Neural cell (in vitro differentiated cells): Measurements from ENCODE around the gene IQGAP2. TPM values are rescaled to one million over a fixed set of nuclear protein-coding genes. Genes with fewer than 3 reads are reported as not detected.

ENCODE experiments used
- H2AFZ ChIP-seq: fragments of 200-600, 300-800 bp; sonication (generic), shearing (Covaris generic); 2 replicates; pipeline ENCODE4 v1.6.0; 2014; ENCODE audit warnings: low read depth, mild to moderate bottlenecking, antibody characterized with exemption, low read length, moderate library complexity
- H3F3A ChIP-seq: fragments of 200-600 bp; shearing (Covaris generic); 2 replicates; pipeline ENCODE4 v1.6.1; 2016; ENCODE audit warnings: mild to moderate bottlenecking, moderate library complexity, mixed read lengths, antibody characterized with exemption, low read length; ENCODE audit not compliant: insufficient read depth, poor library complexity, severe bottlenecking
- H3K27ac ChIP-seq: fragments of 200-600, 300-800 bp; sonication (generic), shearing (Covaris generic); 2 replicates; pipeline ENCODE4 v1.5.1; 2014; ENCODE audit warnings: mild to moderate bottlenecking, low read length, moderate library complexity
- H3K27me3 ChIP-seq: fragments of 300-800, 200-600 bp; sonication (generic), shearing (Covaris generic); 2 replicates; pipeline ENCODE4 v1.6.0; 2014; ENCODE audit warnings: mild to moderate bottlenecking, low read depth, low read length, moderate library complexity; ENCODE audit not compliant: insufficient read depth
- H3K36me3 ChIP-seq: fragments of 300-800, 200-600 bp; sonication (generic), shearing (Covaris generic); 2 replicates; pipeline ENCODE4 v1.5.1; 2014; ENCODE audit warnings: mild to moderate bottlenecking, antibody characterized with exemption, low read length, moderate library complexity; ENCODE audit not compliant: insufficient read depth
- H3K4me2 ChIP-seq: fragments of 300-800, 200-600 bp; sonication (generic), shearing (Covaris generic); 2 replicates; pipeline ENCODE4 v1.6.0; 2014; ENCODE audit warnings: mild to moderate bottlenecking, low read length
- H3K4me3 ChIP-seq: fragments of 300-800, 200-600 bp; sonication (generic), shearing (Covaris generic); 2 replicates; pipeline ENCODE4 v1.5.1; 2014; ENCODE audit warnings: mild to moderate bottlenecking, low read length, moderate library complexity
- H3K79me2 ChIP-seq: fragments of 200-600 bp; shearing (Covaris generic); replicated peaks from 2 replicates; pipeline ENCODE4 v1.6.0; 2014; ENCODE audit warnings: mild to moderate bottlenecking, low read length, moderate library complexity; ENCODE audit not compliant: insufficient read depth
- H3K9ac ChIP-seq: fragments of 300-800, 200-600 bp; sonication (generic), shearing (Covaris generic); 2 replicates; pipeline ENCODE4 v1.6.1; 2016; ENCODE audit warnings: mild to moderate bottlenecking, low read length, mixed read lengths
- H3K9me2 ChIP-seq: fragments of 200-600 bp; shearing (Covaris generic); 2 replicates; pipeline ENCODE4 v1.6.1; 2016; ENCODE audit warnings: mild to moderate bottlenecking, low read length, mixed read lengths; ENCODE audit not compliant: insufficient read depth
- H3K9me3 ChIP-seq: fragments of 200-600, 300-800 bp; sonication (generic), shearing (Covaris generic); 2 replicates; pipeline ENCODE4 v1.6.1; 2016; ENCODE audit warnings: mild to moderate bottlenecking, mixed run types, low read length, moderate library complexity, mixed read lengths
- H4K20me1 ChIP-seq: fragments of 200-600 bp; shearing (Covaris generic); 2 replicates; pipeline ENCODE4 v1.6.1; 2016; ENCODE audit warnings: mild to moderate bottlenecking, mixed run types; ENCODE audit not compliant: insufficient read depth
- CTCF ChIP-seq: fragments of 450-650 bp; IDR thresholded peaks from 2 replicates; pipeline ENCODE4 v1.5.1; 2014; ENCODE audit warnings: antibody characterized with exemption, mild to moderate bottlenecking, moderate library complexity; ENCODE audit not compliant: poor library complexity, severe bottlenecking
- EP300 ChIP-seq: fragments of 450-650 bp; conservative IDR thresholded peaks from 2 replicates; pipeline ENCODE4 v1.6.1; 2014; ENCODE audit warnings: antibody characterized with exemption, mild to moderate bottlenecking, moderate library complexity; ENCODE audit not compliant: poor library complexity, severe bottlenecking
- EZH2 ChIP-seq: fragments of 200-600, 300-800 bp; shearing (Covaris generic), sonication (generic); IDR thresholded peaks from 2 replicates; pipeline ENCODE4 v1.6.1; 2014; ENCODE audit warnings: antibody characterized with exemption, low read length, borderline replicate concordance, mild to moderate bottlenecking; ENCODE audit not compliant: insufficient read depth, poor library complexity, severe bottlenecking
- MXI1 ChIP-seq: fragments of 450-650 bp; conservative IDR thresholded peaks from 2 replicates; pipeline ENCODE4 v1.6.1; 2014; ENCODE audit warnings: antibody characterized with exemption, mild to moderate bottlenecking; ENCODE audit not compliant: poor library complexity, severe bottlenecking
- POLR2AphosphoS5 ChIP-seq: IDR thresholded peaks from 2 replicates; pipeline ENCODE4 v1.6.1; 2012
- RAD21 ChIP-seq: fragments of 450-650 bp; conservative IDR thresholded peaks from 2 replicates; pipeline ENCODE4 v1.6.1; 2014; ENCODE audit warnings: antibody characterized with exemption, mild to moderate bottlenecking, moderate library complexity
- REST ChIP-seq: IDR thresholded peaks from 2 replicates; pipeline ENCODE4 v1.6.1; 2012; ENCODE audit warnings: borderline replicate concordance
- SMC3 ChIP-seq: fragments of 450-650 bp; conservative IDR thresholded peaks from 2 replicates; pipeline ENCODE4 v1.6.1; 2014; ENCODE audit warnings: antibody characterized with exemption, mild to moderate bottlenecking, moderate library complexity; ENCODE audit not compliant: poor library complexity
- TAF1 ChIP-seq: IDR thresholded peaks from 2 replicates; pipeline ENCODE4 v1.6.1; 2012; ENCODE audit warnings: low read depth
- polyA plus RNA-seq: library from polyadenylated mRNA; depleted of rRNA; stranded (reverse); fragments of >200 nt; gene quantifications from 2 replicates; pipeline ENCODE4 v1.2.3, GENCODE V29; 2014

Gene IQGAP2
- polyA plus RNA-seq, 1 donor from 2014 or later, result 5.2 TPM

GRCh38 chr5:76692651-76693050 lies 289.6 kb downstream of the IQGAP2 start:
- H3K79me2 ChIP-seq, result no peaks in the 10 kb centered on the region
- no peaks in the 10 kb centered on the region for H3K27me3 ChIP-seq
- no peak overlapping the region for H3K27ac ChIP-seq
- no peaks in the 10 kb centered on the region for H3K9me3 ChIP-seq
- TF ChIP-seq REST (no peak), TAF1 (no peak), CTCF (no peak), MXI1 (no peak), EP300 (no peak), RAD21 (no peak), EZH2 (no peak), SMC3 (no peak), POLR2AphosphoS5 (no peak)
- no peaks in the 10 kb centered on the region for H3K9me2 ChIP-seq
- H3K4me2 ChIP-seq, result no peak overlapping the region
- H3K4me3 ChIP-seq, result no peak overlapping the region
- H4K20me1 ChIP-seq, result no peaks in the 10 kb centered on the region
- no peaks in the 10 kb centered on the region for H3F3A ChIP-seq
- no peak overlapping the region for H3K9ac ChIP-seq
- no peak overlapping the region for H2AFZ ChIP-seq
- H3K36me3 ChIP-seq, result no peaks in the 10 kb centered on the region

- Histone ChIP-seq H3K36me3 (no peaks in the 10 kb centered on the region), H3K9ac (no peak overlapping the region), H3F3A (no peaks in the 10 kb centered on the region), H3K27me3 (no peaks in the 10 kb centered on the region), H3K4me3 (no peak overlapping the region), H3K27ac (no peak overlapping the region), H3K79me2 (no peaks in the 10 kb centered on the region), H4K20me1 (no peaks in the 10 kb centered on the region), H3K9me2 (no peaks in the 10 kb centered on the region), H3K4me2 (no peak overlapping the region), H2AFZ (no peak overlapping the region), H3K9me3 (no peaks in the 10 kb centered on the region)
- no peak for TF ChIP-seq RAD21
- TF ChIP-seq CTCF, result no peak
- no peak for TF ChIP-seq EZH2
- TF ChIP-seq EP300, result no peak
- TF ChIP-seq TAF1, result no peak
- no peak for TF ChIP-seq POLR2AphosphoS5
- no peak for TF ChIP-seq MXI1
- no peak for TF ChIP-seq SMC3
- TF ChIP-seq REST, result no peak
Observed at GRCh38 chr5:76693141-76693540, 290.1 kb downstream of the IQGAP2 start.
